HepG2 (cell line): ENCODE results near the gene ARGLU1. TPM values are rescaled to one million over a fixed set of nuclear protein-coding genes. Genes with fewer than 3 reads are reported as not detected.

ENCODE experiments used
- ATAC-seq: fragments of 200-7000 bp; cut with Tn5 transposase; 3 replicates; pipeline ENCODE4 v1.9.1; 2020; ENCODE audit warnings: mild to moderate bottlenecking, moderate library complexity
- BruUV-seq: library from RNA; stranded (reverse); fragments of 400-500 nt; replicated peaks from 2 replicates; lab custom pipeline; 2021; lab: Mats Ljungman, UMichigan
- CTCF ChIA-PET: fragments of 300-600 bp; formaldehyde crosslinking; extraction: SDS; loops from one replicate; lab custom pipeline; 2021; ENCODE audit warnings: low total read pairs, inconsistent platforms, low intra/inter-chr PET ratio; lab: Yijun Ruan, JAX
- POLR2A ChIA-PET: fragments of 350-600 bp; sonication (Branson Sonifier 250); formaldehyde crosslinking; loops from one replicate; lab custom pipeline; 2020; ENCODE audit warnings: antibody characterized with exemption, inconsistent platforms; lab: Yijun Ruan, JAX
- DNase-seq: peaks from one replicate; pipeline ENCODE4 v3.0.0-alpha.2; 2015; ENCODE audit warnings: low spot score
- FAIRE-seq: peaks from 3 replicates; lab custom pipeline; 2011; peaks lifted over from hg19 to GRCh38; lab: Jason Lieb, UNC
- H2AFZ ChIP-seq: one replicate; pipeline ENCODE4 v1.6.1; 2011; ENCODE audit warnings: low read length, inconsistent platforms
- H3K27ac ChIP-seq: fragments of 300-600 bp; 3 replicates; pipeline ENCODE4 v1.8.0; 2011; ENCODE audit warnings: mixed run types, mild to moderate bottlenecking, mixed read lengths, low read length, inconsistent platforms; ENCODE audit not compliant: insufficient read depth; ENCODE audit errors: extremely low read length
- H3K27me3 ChIP-seq, 2 experiments: fragments of 200-600 bp in 1 of 2; 2 replicates in 1 of 2; 3 replicates in 1 of 2; pipeline versions ENCODE4 v1.6.0 to v1.8.0; 2011; ENCODE audit warnings: low read length in 2 of 2, mild to moderate bottlenecking in 2 of 2, moderate library complexity in 2 of 2, inconsistent platforms in 1 of 2; ENCODE audit not compliant: insufficient read depth in 2 of 2, control insufficient read depth in 1 of 2
- H3K36me3 ChIP-seq, 2 experiments: fragments of 200-600 bp in 1 of 2; replicated peaks in 1 of 2; 2 replicates in 1 of 2; 3 replicates in 1 of 2; pipeline versions ENCODE4 v1.5.1 to v1.8.0; 2011; ENCODE audit warnings: low read length in 2 of 2, inconsistent platforms in 1 of 2; ENCODE audit not compliant: insufficient read depth in 2 of 2, control insufficient read depth in 1 of 2
- H3K4me1 ChIP-seq: 2 replicates; pipeline ENCODE4 v1.5.1; 2012; ENCODE audit warnings: low read length, inconsistent platforms; ENCODE audit not compliant: insufficient read depth
- H3K4me2 ChIP-seq: 2 replicates; pipeline ENCODE4 v1.6.0; 2011; ENCODE audit warnings: low read depth, low read length, inconsistent platforms
- H3K4me3 ChIP-seq, 3 experiments: fragments of 200-600 bp in 1 of 3; sonication (generic), shearing (Covaris generic) in 1 of 3; replicated peaks in 1 of 3; 2 replicates each; pipeline ENCODE4 v1.5.1; 2011 to 2016; ENCODE audit warnings: low read length in 3 of 3, inconsistent platforms in 2 of 3, low read depth in 2 of 3, mild to moderate bottlenecking in 2 of 3, control low read depth in 1 of 3, mixed read lengths in 1 of 3; ENCODE audit not compliant: insufficient read depth in 1 of 3
- H3K79me2 ChIP-seq: one replicate; pipeline ENCODE4 v1.6.1; 2011; ENCODE audit warnings: low read length, inconsistent platforms; ENCODE audit not compliant: insufficient read depth
- H3K9ac ChIP-seq: 2 replicates; pipeline ENCODE4 v1.6.0; 2011; ENCODE audit warnings: mild to moderate bottlenecking, low read depth, low read length, inconsistent platforms; ENCODE audit not compliant: insufficient read depth
- H3K9me3 ChIP-seq: 2 replicates; pipeline ENCODE4 v1.5.1; 2012; ENCODE audit warnings: mild to moderate bottlenecking, low read length
- H4K20me1 ChIP-seq: 2 replicates; pipeline ENCODE4 v1.6.0; 2011; ENCODE audit warnings: inconsistent platforms, mild to moderate bottlenecking, low read length, moderate library complexity; ENCODE audit not compliant: insufficient read depth
- HMGA1 ChIP-seq: sonication (generic); formaldehyde crosslinking; conservative IDR thresholded peaks from 2 replicates; pipeline ENCODE4 v1.4.0; 2020; ENCODE audit warnings: missing genetic modification reagents
- NFE2L2 ChIP-seq: fragments of 150-350 bp; IDR thresholded peaks from 2 replicates; pipeline ENCODE4 v1.6.1; 2014; ENCODE audit warnings: low read length
- NONO ChIP-seq, 2 experiments: fragments of 450-650 bp in 1 of 2; sonication (generic) in 1 of 2; formaldehyde crosslinking in 1 of 2; IDR thresholded peaks in 1 of 2; conservative IDR thresholded peaks in 1 of 2; 2 replicates each; pipeline versions ENCODE4 v1.6.1 to v1.8.0; 2017 to 2022; ENCODE audit warnings: mild to moderate bottlenecking in 1 of 2, missing genetic modification reagents in 1 of 2, moderate library complexity in 1 of 2
- NRL ChIP-seq: sonication (generic); formaldehyde crosslinking; IDR thresholded peaks from 2 replicates; pipeline ENCODE4 v1.5.0; 2020; ENCODE audit warnings: missing genetic modification reagents, mild to moderate bottlenecking, moderate library complexity, borderline replicate concordance
- ZFX ChIP-seq: sonication (generic); formaldehyde crosslinking; IDR thresholded peaks from 2 replicates; pipeline ENCODE4 v1.4.0; 2020; ENCODE audit warnings: mild to moderate bottlenecking, low read depth, missing genetic modification reagents, moderate library complexity
- ZNF329 ChIP-seq: sonication (generic); formaldehyde crosslinking; IDR thresholded peaks from 2 replicates; pipeline ENCODE4 v1.9.0; 2021; ENCODE audit warnings: low read depth, mild to moderate bottlenecking, missing genetic modification reagents
- ZNF605 ChIP-seq: sonication (generic); formaldehyde crosslinking; IDR thresholded peaks from 2 replicates; pipeline ENCODE4 v1.8.0; 2022; ENCODE audit warnings: mild to moderate bottlenecking, missing genetic modification reagents
- ZNF607 ChIP-seq: sonication (generic); formaldehyde crosslinking; IDR thresholded peaks from 2 replicates; pipeline ENCODE4 v1.5.1; 2020; ENCODE audit warnings: missing genetic modification reagents, mild to moderate bottlenecking, borderline replicate concordance
- ZNF737 ChIP-seq: sonication (generic); formaldehyde crosslinking; IDR thresholded peaks from 2 replicates; pipeline ENCODE4 v1.5.0; 2020; ENCODE audit warnings: missing genetic modification reagents, mild to moderate bottlenecking, borderline replicate concordance
- whole genome bisulfite sequencing: methylation state at CpG from one replicate; pipeline ENCODE4 v1.1.6; 2017; ENCODE audit warnings: low lambda C conversion rate; 5-methylcytosine and 5-hydroxymethylcytosine counted together
- in situ Hi-C: cut with HindIII; loops from 2 replicates; pipeline ENCODE4 v1.10.0; 2017; ENCODE audit warnings: low pct_unique_long_range_greater_than_20kb; ENCODE audit not compliant: extremely low pct_ligation_motif_present
- intact Hi-C: fragments of 100-400 bp; cut with micrococcal nuclease; formaldehyde crosslinking; loops from one replicate; pipeline ENCODE4 v1.10.0; 2022; ENCODE audit not compliant: unreplicated experiment
- polyA plus RNA-seq, 8 experiments: library from polyadenylated mRNA; depleted of rRNA in 3 of 8; stranded (reverse) in 7 of 8; unstranded in 1 of 8; fragments of >200 nt; fragmentation: Illumina TruSeq in 4 of 8; extraction: Trizol in 4 of 8; gene quantifications; 2 replicates each; pipeline versions ENCODE4 v1.2.1 to v1.2.3, GENCODE V29; 2011 to 2016; ENCODE audit warnings: low read depth in 4 of 8, missing spikeins in 1 of 8, mixed read lengths in 1 of 8; ENCODE audit not compliant: insufficient read depth in 1 of 8
- total RNA-seq, 5 experiments: library from RNA; depleted of rRNA; stranded (reverse); fragments of >200 nt; fragmentation: Illumina TruSeq; extraction: Trizol; gene quantifications; 2 replicates each; pipeline ENCODE4 v1.2.3, GENCODE V29; 2016; ENCODE audit warnings: low read depth in 1 of 5
- TF ChIP-seq, protein P1 (sequence below): sonication (generic); formaldehyde crosslinking; IDR thresholded peaks from 2 replicates; pipeline ENCODE4 v1.8.0; 2023; ENCODE audit warnings: mild to moderate bottlenecking, missing genetic modification reagents
- TF ChIP-seq, protein P2 (sequence below): sonication (generic); formaldehyde crosslinking; IDR thresholded peaks from 2 replicates; pipeline ENCODE4 v1.5.0; 2020; ENCODE audit warnings: mild to moderate bottlenecking, missing genetic modification reagents, borderline replicate concordance
- TF ChIP-seq, protein P3 (sequence below): sonication (generic); formaldehyde crosslinking; IDR thresholded peaks from 2 replicates; pipeline ENCODE4 v1.5.0; 2020; ENCODE audit warnings: missing genetic modification reagents
- TF ChIP-seq, protein P4 (sequence below): sonication (generic); formaldehyde crosslinking; IDR thresholded peaks from 2 replicates; pipeline ENCODE4 v1.5.0; 2020; ENCODE audit warnings: missing genetic modification reagents

Gene ARGLU1
- total and polyA plus RNA-seq, 2 of the 13 experiments (the other 11 are each of a cell fraction or from before 2014, with no cell fraction given), result 47.1 to 70.6 TPM

DNA sequence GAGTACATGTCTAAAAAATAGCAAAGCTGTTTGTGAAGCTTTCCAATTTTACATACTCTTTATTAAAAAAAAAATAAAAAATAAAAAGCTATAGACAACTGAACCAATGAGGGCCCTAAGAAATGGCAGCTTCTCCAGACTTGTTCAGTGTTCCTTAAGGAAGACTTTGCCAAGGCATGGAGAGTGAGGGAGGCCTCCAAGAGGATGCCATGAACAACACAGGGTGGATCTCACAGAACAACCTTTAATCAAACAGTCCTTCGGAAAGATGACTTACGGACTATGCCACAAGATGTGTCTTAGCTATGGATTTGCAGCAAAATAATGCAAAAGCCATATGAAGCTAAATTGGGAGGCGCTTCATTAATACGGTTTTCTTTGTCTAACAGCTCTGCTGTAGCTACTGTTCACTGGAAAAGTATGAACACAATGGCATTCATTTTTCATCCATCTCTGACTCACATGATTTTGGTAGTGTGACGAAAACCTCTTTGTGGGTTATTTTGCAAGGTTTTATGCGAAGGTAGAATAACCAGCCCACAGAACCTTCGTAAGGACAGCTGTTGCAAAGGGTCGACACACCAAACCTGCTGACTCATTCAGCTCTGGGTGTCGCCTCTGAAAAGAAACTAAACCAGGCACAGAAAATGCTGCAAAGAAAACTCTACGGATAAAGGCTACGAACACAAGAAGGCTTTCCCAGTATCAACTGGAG lies 60.2 kb downstream of the ARGLU1 start:
- POLR2A ChIA-PET, result no interaction called here
- WGBS, result 52% methylated on average over 11 of the region's 11 CpGs
- H3K36me3 ChIP-seq, result no peaks in the 10 kb centered on the region
- H4K20me1 ChIP-seq, result no peaks in the 10 kb centered on the region
- TF ChIP-seq NFE2L2 (peak; percentile 25; the same call in 1 of the 2 replicates), NONO (IDR thresholded peaks at IDR 0.05) (no peak), NONO (CRISPR knock-in tag; conservative IDR thresholded peaks at IDR 0.05) (no peak), ZNF737 (no peak)
- intact Hi-C loops (no loop called here), in situ Hi-C loops (no loop called here)
- DNase-seq (peak; percentile 1), ATAC-seq (no peak), FAIRE-seq (no peak)
- CTCF ChIA-PET, result no interaction called here
- H3K9me3 ChIP-seq, result no peaks in the 10 kb centered on the region
- H3K27me3 ChIP-seq, result no peaks in the 10 kb centered on the region
- BruUV-seq, result no TSS peak
- no peak overlapping the region for H3K9ac ChIP-seq
- no peak overlapping the region for H3K4me2 ChIP-seq
- no peak overlapping the region for H3K4me3 ChIP-seq
- H3K79me2 ChIP-seq, result no peaks in the 10 kb centered on the region
- no peaks in the 10 kb centered on the region for H3K4me1 ChIP-seq
- H2AFZ ChIP-seq, result peak overlapping the region; percentile 15
- no peak overlapping the region for H3K27ac ChIP-seq

DNA sequence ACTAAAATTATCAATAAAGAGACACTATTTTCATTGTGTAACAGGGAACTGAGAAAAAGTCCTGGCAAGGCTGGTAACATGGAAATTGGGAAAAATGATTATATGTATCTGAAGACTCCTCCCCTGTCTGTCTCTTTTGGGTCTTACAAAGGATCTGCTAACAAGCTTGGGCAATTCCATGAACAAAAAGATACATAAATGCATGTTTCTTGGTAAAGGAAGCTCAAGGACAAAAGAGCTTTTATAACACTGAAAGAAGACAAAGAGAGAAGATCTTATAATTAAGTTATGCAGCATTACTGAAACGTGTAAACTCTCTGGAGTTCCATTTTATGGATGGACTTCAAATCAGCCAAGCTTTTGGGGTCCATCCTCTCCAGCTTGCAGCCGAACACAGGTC lies 61.7 kb downstream of the ARGLU1 start:
- Histone ChIP-seq H3K9ac (no peak overlapping the region), H3K4me3 (no peak overlapping the region), H4K20me1 (no peaks in the 10 kb centered on the region), H3K9me3 (no peaks in the 10 kb centered on the region), H2AFZ (no peak overlapping the region), H3K79me2 (no peaks in the 10 kb centered on the region), H3K4me2 (no peak overlapping the region), H3K36me3 (no peaks in the 10 kb centered on the region), H3K27ac (no peak overlapping the region), H3K4me1 (no peaks in the 10 kb centered on the region), H3K27me3 (no peaks in the 10 kb centered on the region)
- ChIA-PET CTCF (no interaction called here), POLR2A (no interaction called here)
- intact Hi-C loops, result no loop called here
- ATAC-seq, result no peak
- 0% methylated on average over 2 of the region's 2 CpGs for WGBS
- in situ Hi-C loops, result no loop called here
- no peak for FAIRE-seq
- DNase-seq, result no peak
- BruUV-seq, result no TSS peak
- TF ChIP-seq, protein P1, sequence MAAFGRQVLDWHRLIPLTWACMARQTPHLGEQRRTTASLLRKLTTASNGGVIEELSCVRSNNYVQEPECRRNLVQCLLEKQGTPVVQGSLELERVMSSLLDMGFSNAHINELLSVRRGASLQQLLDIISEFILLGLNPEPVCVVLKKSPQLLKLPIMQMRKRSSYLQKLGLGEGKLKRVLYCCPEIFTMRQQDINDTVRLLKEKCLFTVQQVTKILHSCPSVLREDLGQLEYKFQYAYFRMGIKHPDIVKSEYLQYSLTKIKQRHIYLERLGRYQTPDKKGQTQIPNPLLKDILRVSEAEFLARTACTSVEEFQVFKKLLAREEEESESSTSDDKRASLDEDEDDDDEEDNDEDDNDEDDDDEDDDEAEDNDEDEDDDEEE (CRISPR knock-in tag), result no peak
- TF ChIP-seq ZNF607 (CRISPR knock-in tag) (no peak), ZNF329 (no peak), NRL (CRISPR knock-in tag) (no peak), ZFX (CRISPR knock-in tag) (no peak), ZNF605 (CRISPR knock-in tag) (no peak), HMGA1 (no peak)
- TF ChIP-seq, protein P2, sequence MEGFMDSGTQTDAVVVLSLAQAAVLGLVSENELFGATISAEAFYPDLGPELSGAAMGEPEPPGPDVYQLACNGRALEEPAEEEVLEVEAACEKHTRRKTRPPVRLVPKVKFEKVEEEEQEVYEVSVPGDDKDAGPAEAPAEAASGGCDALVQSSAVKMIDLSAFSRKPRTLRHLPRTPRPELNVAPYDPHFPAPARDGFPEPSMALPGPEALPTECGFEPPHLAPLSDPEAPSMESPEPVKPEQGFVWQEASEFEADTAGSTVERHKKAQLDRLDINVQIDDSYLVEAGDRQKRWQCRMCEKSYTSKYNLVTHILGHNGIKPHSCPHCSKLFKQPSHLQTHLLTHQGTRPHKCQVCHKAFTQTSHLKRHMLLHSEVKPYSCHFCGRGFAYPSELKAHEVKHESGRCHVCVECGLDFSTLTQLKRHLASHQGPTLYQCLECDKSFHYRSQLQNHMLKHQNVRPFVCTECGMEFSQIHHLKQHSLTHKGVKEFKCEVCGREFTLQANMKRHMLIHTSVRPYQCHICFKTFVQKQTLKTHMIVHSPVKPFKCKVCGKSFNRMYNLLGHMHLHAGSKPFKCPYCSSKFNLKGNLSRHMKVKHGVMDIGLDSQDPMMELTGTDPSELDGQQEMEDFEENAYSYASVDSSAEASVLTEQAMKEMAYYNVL (CRISPR knock-in tag), result no peak
- TF ChIP-seq, protein P3, sequence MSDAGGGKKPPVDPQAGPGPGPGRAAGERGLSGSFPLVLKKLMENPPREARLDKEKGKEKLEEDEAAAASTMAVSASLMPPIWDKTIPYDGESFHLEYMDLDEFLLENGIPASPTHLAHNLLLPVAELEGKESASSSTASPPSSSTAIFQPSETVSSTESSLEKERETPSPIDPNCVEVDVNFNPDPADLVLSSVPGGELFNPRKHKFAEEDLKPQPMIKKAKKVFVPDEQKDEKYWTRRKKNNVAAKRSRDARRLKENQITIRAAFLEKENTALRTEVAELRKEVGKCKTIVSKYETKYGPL, result no peak
- TF ChIP-seq, protein P4, sequence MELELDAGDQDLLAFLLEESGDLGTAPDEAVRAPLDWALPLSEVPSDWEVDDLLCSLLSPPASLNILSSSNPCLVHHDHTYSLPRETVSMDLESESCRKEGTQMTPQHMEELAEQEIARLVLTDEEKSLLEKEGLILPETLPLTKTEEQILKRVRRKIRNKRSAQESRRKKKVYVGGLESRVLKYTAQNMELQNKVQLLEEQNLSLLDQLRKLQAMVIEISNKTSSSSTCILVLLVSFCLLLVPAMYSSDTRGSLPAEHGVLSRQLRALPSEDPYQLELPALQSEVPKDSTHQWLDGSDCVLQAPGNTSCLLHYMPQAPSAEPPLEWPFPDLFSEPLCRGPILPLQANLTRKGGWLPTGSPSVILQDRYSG (CRISPR knock-in tag), result no peak
